ENCODE measurements around the gene IKZF2. TPM values are rescaled to one million over a fixed set of nuclear protein-coding genes. Genes with fewer than 3 reads are reported as not detected.

Gene IKZF2
- total and polyA plus RNA-seq, 9 of the 15 experiments (the other 6 are each of a cell fraction or from before 2014, with no cell fraction given) = 0.04 to 0.54 (median 0.22) TPM

- TF ChIP-seq PATZ1 (CRISPR knock-in tag; IDR thresholded peaks at IDR 0.05; ENCODE audit: borderline replicate concordance) = no peak
- no peak for TF ChIP-seq ARID4B (CRISPR knock-in tag; IDR thresholded peaks at IDR 0.05)
- no peak for TF ChIP-seq USF2 (CRISPR knock-in tag; IDR thresholded peaks at IDR 0.05)
- TF ChIP-seq HINFP (tag; conservative IDR thresholded peaks at IDR 0.05; ENCODE audit: low read depth) = no peak
- TF ChIP-seq CBFB (CRISPR knock-in tag; IDR thresholded peaks at IDR 0.05) = no peak
- TF ChIP-seq GATA2 (CRISPR knock-in tag; IDR thresholded peaks at IDR 0.05) = no peak
- TF ChIP-seq ZKSCAN1 (IDR thresholded peaks at IDR 0.05; ENCODE audit: low read depth, low read length) = no peak
- TF ChIP-seq MCM2 (IDR thresholded peaks at IDR 0.05; ENCODE audit: low read depth) = no peak
- no peak for TF ChIP-seq TEAD2 (tag; IDR thresholded peaks at IDR 0.05)
- no peak for TF ChIP-seq YY1 (IDR thresholded peaks at IDR 0.05; ENCODE audit: borderline replicate concordance in 1 of 3, control insufficient read depth in 1 of 3, extremely low read depth in 1 of 3, insufficient read depth in 3 of 3, insufficient read length in 1 of 3, insufficient replicate concordance in 2 of 3, low read depth in 1 of 3, low read length in 2 of 3)
Observed at GRCh38 chr2:213185147-213185822, 33.9 kb upstream of the IKZF2 start (continued).
